HG03565 (cell line): ENCODE measurements around the gene AATF.

Source experiments
- ATAC-seq: cut with Tn5 transposase; IDR thresholded peaks from one replicate; pipeline ENCODE4 v1.9.1; 2021; ENCODE audit warnings: mild to moderate bottlenecking, moderate library complexity; ENCODE audit not compliant: unreplicated experiment

The AATF gene

GRCh38 chr17:36977568-36977967 lies 28.8 kb downstream of the AATF start:
- ATAC-seq: no peak

GRCh38 chr17:36978810-36979564 lies 30.2 kb downstream of the AATF start:
- no peak for ATAC-seq

GRCh38 chr17:36979565-36979941 lies 30.8 kb downstream of the AATF start:
- no peak for ATAC-seq

- ATAC-seq: no peak
Observed at GRCh38 chr17:36980280-36980761, 31.6 kb downstream of the AATF start.

- ATAC-seq: no peak
Observed at GRCh38 chr17:36983618-36984017, 34.9 kb downstream of the AATF start.

- no peak for ATAC-seq
Observed at GRCh38 chr17:36989173-36989572, 40.4 kb downstream of the AATF start.

GRCh38 chr17:36992701-36993100 lies 43.9 kb downstream of the AATF start:
- no peak for ATAC-seq

- no peak for ATAC-seq
Observed at GRCh38 chr17:36993227-36993626, 44.5 kb downstream of the AATF start.

- no peak for ATAC-seq
Observed at GRCh38 chr17:36994438-36994837, 45.7 kb downstream of the AATF start.

GRCh38 chr17:36999471-36999870 lies 50.7 kb downstream of the AATF start:
- no peak for ATAC-seq

- no peak for ATAC-seq
Observed at GRCh38 chr17:37016780-37017179, 68.0 kb downstream of the AATF start.

- no peak for ATAC-seq
Observed at GRCh38 chr17:37017404-37017803, 68.7 kb downstream of the AATF start.

GRCh38 chr17:37019117-37019740 lies 70.5 kb downstream of the AATF start:
- no peak for ATAC-seq

GRCh38 chr17:37019741-37020129 lies 71.0 kb downstream of the AATF start:
- no peak for ATAC-seq

GRCh38 chr17:37024181-37024637 lies 75.5 kb downstream of the AATF start:
- ATAC-seq: no peak

- ATAC-seq: no peak
Observed at GRCh38 chr17:37025238-37025637, 76.5 kb downstream of the AATF start.

GRCh38 chr17:37025847-37026530 lies 77.2 kb downstream of the AATF start:
- ATAC-seq: peak; percentile 71

GRCh38 chr17:37026531-37026869 lies 77.7 kb downstream of the AATF start:
- ATAC-seq: no peak

GRCh38 chr17:37028040-37028439 lies 79.3 kb downstream of the AATF start:
- ATAC-seq: no peak

- ATAC-seq: no peak
Observed at GRCh38 chr17:37031493-37032083, 82.8 kb downstream of the AATF start.

GRCh38 chr17:37037590-37038155 lies 88.9 kb downstream of the AATF start:
- ATAC-seq: no peak
